GM21447 (cell line): ENCODE data around the gene TESMIN.

ENCODE experiments used
- ATAC-seq: cut with Tn5 transposase; IDR thresholded peaks from one replicate; pipeline ENCODE4 v1.9.1; 2021; ENCODE audit not compliant: unreplicated experiment

The TESMIN gene

GRCh38 chr11:68751331-68751856 is at the start of gene TESMIN:
Gene TESMIN, minus strand, starts transcription at chr11:68751520. Its CDS starts 860 bp downstream, at chr11:68750660.
- ATAC-seq: no peak

DNA sequence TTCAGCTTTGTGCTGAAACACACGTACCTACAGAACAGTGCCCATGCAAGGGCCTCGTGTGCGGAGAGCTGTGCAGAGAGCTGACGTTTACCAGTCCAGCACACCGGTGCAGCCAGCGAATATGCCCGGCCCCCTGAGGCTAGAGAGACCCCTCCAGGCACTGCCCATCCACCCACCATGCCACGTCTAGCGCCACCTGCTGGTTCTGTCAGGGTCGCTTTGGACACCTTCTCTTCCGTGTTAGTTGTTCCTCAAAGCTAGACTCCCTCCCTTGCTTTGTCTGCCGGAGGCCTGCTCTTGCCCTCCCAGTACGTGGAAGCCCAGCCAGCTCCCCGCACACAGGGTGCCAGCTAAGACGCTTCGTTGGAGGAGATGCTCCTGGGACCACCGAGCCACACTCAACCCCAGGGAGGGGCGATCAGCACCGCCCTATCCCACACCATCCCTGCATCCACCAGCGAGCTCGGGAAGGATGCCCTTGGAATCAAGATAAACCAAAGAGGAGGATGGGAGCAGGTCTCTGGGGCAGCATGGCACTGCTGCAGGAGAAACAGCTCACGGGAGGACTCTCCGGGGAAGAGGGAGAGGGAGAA is 47.0 kb upstream of the TESMIN start:
- no peak for ATAC-seq

- ATAC-seq: no peak
These were observed 45.5 kb upstream of the TESMIN start for GRCh38 chr11:68796801-68797200.

DNA sequence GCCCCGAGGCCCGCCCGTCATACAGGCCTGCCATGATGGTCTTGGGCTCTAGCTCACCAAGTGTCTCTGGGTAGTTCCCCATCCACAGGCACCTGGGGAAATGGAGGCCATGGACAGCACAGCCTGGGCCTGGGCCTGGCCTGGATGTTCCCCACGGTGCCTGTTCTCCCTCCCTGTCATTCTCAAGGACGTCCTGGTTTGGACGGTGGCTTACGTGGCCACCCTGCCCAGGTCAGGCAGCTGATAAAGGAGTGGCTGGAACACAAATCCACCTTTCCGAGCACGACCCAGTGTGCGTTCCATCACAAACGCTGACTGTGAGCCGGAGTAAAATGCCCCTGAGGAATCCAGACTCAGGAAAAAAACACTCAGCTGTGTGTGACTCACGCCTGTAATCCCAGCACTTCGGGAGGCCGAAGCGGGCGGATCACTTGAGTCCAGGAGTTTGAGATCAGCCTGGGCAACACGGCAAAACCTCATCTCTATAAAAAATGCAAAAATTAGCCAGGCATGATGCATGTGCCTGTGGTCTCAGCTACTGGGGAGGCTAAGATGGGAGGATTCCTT is 41.2 kb upstream of the TESMIN start:
- no peak for ATAC-seq

GRCh38 chr11:68784653-68785052 is 33.3 kb upstream of the TESMIN start:
- no peak for ATAC-seq

GRCh38 chr11:68783216-68783821 is 32.0 kb upstream of the TESMIN start:
- no peak for ATAC-seq

- ATAC-seq: no peak
These were observed 31.4 kb upstream of the TESMIN start for GRCh38 chr11:68782711-68783110.

DNA sequence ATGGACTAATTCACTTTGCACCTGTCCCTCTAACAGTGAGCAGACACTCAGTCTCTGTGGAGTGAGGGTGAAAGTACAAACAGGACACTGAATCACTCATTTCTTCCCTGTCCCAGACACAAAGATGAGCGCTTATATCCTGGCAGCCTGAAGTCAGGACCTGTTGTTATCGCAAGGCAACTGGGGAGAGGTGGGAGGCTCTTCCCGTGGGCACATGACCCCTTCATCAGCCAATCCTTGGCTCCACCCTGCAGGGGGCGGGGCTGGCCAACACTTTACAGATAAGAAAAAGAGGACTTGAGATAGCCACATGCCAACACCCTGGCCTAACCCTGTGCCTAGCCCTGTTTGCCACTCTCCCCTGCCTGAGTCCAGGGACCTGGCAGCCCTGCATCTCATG is 29.5 kb upstream of the TESMIN start:
- no peak for ATAC-seq

DNA sequence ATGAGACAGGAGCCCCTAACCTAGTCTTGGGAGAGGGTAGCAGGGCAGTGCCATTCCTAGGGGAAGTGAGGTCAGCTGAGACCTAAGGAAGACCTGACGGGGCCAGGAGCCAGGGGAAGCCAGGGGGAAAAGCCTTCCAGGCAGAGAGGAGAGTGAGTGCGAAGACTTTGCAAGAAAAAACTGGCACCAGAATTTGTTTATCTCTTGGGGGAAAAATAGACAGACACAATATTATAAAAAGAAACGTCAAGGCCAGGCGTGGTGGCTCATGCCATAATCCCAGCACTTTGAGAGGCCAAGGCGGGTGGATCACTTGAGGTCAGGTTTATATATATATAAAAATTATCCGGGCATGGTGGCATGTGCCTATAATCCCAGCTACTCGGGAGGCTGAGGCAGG is 26.9 kb upstream of the TESMIN start:
- ATAC-seq: no peak

DNA sequence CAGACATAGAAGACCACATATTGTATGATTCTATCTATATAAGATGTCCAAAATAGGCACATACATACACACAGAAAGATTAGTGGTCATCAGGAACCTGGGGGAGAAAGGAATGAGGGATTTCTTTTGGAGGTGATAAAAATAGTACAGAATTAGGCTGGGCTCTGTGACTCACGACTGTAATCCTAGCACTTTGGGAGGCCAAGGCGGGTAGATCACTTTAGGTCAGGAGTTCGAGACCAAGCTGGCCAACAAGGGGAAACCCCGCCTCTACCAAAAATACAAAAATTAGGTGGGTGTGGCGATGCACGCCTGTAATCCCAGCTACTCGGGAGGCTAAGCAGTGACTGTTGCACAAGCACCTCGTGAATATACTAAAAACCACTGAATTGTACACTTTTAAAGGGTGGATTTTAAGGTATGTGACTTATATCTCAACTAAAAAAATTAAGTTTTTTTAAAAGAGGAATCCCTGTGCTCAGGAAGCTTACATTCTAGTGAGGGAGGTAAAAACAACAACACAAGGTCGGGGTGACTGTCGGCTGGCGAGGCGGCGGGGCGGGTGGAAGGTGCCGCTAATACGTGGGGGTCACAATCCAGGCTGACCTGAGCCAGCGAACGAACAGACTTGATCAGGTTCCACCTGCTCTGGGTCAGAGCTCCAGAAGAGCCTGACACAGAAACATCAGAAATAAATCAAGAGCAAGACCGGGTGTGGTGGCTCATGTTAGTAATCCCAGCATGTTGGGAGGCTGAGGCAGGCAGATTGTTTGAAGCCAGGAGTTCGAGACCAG is 25.3 kb upstream of the TESMIN start:
- no peak for ATAC-seq

DNA sequence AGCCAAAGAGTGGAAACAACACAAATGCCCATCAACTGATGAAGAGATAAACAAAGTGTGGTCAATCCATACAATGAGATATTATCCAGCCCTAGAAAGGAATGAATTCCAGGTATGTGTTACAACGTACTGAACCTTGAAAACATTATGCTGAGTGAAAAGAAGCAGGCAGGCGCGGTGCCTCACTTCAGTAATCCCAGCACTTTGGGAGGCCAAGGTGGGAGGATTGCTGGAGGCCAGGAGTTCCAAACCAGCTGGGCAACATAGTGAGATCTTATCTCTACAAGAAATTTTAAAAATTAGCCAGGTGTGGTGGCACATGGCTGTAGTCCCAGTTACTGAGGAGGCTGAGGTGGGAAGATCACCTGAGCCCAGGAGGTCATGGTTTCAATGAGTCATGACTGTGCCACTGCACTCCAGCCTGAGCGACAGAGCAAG is 24.6 kb upstream of the TESMIN start:
- ATAC-seq: no peak

- no peak for ATAC-seq
These were observed 22.9 kb upstream of the TESMIN start for GRCh38 chr11:68774194-68774585.

GRCh38 chr11:68773521-68774193 is 22.3 kb upstream of the TESMIN start:
- ATAC-seq: no peak

DNA sequence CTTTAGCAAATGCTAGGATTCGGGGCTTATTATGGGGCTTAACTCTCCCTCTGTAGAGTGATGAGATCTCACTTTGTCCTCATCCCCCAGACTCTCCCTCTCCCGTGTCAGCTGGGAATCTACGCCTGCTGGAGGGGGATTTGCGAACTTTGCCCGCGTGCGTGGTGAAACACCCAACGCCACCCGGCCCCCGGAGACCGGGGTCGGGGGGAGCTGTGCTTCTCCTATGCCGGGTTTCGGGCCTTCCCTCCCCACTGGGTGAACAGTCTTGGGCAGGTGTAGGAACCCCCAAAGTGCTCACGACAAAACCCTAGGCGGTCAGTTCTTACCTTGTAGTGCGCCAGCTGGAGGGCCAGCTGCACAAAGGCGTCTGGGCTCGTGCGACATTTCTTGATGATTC is 21.6 kb upstream of the TESMIN start:
- no peak for ATAC-seq

DNA sequence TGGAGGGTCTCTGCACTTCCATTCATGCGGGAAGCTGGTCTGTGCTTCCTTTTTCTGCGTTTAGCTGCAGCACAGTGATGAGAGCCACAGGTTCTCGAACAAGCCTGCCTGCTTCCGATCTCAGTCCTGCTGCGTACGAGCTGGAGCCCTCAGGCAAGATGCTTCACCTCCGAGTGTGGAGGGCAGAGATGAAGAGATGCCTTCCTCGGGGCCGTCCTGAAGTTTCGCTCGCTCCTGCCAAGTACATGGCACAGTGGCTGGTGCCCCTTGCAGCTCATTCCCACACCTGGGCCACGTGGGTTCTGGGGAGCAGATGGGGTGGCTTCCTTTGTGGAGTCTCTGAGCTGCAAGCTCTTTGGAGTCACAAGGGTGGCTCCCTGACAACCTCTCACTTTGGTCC is 19.5 kb upstream of the TESMIN start:
- no peak for ATAC-seq

DNA sequence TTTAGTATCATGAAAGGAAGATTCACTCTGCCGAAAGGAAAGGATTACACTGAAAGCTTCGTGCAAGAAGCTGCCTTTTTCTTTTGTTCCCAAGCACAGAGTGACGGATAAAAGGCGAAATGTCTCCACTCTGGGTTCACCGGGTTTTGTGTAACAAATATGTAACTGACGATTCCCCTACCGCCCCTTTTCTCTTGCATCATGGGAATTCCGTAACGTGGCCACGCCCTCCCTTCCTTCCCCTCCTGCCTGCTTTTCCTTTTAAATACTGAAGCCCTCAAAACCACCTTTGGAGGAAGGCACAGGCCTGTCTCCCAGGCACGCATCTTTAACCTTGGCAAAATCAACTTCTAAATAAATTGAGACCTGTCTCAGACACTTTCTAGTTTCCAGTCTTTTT is 16.4 kb upstream of the TESMIN start:
- no peak for ATAC-seq

GRCh38 chr11:68766786-68767185 is 15.5 kb upstream of the TESMIN start:
- ATAC-seq: no peak

- ATAC-seq: no peak
These were observed 13.4 kb upstream of the TESMIN start for GRCh38 chr11:68764746-68765145.

DNA sequence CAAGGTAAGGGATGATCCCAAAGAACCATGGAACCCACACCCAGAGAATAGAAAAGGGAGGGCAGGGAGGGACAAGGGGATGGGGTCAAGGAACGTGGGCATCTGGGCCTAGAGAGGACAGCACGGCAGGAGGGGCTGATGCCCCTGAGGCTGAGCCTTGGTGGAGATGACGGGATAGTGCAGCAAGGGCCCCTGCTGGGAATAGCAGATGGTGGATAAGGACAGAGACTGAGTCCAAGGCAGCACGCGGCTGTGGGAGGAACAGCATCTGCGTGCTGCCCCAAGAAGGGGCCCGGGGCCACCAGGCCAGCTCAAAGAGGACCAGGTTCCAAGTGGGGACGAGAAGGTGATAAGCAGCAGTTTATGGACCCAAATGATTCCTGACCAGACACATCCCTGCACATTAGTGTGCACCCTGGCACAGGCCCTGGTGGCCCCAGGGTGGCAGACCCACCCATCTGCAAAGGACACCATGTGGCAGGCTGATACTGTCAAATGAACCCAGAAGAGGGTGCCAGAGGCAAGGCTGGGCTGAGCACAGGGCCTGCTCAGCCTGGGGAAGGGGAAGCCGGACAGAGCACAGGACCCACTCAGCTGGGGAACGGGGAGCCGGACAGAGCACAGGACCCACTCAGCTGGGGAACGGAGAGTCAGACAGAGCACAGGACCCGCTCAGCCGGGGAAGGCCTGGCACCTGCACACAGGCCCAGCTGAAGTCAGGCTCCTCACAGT is 12.8 kb upstream of the TESMIN start:
- no peak for ATAC-seq

- ATAC-seq: no peak
These were observed 11.9 kb upstream of the TESMIN start for GRCh38 chr11:68763181-68763721.
